ENCODE data around the gene MBNL3. TPM values are rescaled to one million over a fixed set of nuclear protein-coding genes. Genes with fewer than 3 reads are reported as not detected.

The MBNL3 gene
- total RNA-seq, 1 experiment from 2014 or later: 195 TPM

DNA sequence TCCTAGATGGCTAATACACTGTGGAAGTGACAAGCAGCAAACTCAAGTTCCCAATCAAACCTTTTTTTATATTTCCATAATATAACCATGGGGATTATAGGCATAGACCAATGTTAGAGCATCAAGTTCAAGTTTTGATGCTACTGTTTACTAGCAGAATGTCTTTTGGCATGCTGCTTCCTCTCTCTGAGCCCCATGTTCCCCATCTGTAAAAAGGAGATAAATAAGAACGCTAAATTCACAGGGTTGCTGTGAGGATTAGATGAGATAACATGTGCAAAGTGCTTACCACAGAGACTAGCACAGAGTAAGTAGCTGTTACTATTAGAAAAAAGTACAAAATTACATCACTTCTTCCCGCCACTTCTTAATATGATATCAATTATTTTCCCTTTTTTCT lies 18.0 kb downstream of the MBNL3 start:
- no peak for DNase-seq
- Histone ChIP-seq H3K4me1 (no peaks in the 10 kb centered on the region), H3K27me3 (replicated peaks; ENCODE audit: control insufficient read depth, insufficient read depth, low read length) (no peaks in the 10 kb centered on the region), H3K36me3 (ENCODE audit: control insufficient read depth, insufficient read depth, low read length) (no peaks in the 10 kb centered on the region), H3K9me3 (no peaks in the 10 kb centered on the region), H3K4me3 (ENCODE audit: low read depth, low read length) (no peak overlapping the region)
- Mint-ChIP-seq H3K9me3 (ENCODE audit: unreplicated experiment) (no peaks in the 10 kb centered on the region), H3K36me3 (ENCODE audit: insufficient read depth, unreplicated experiment) (no peaks in the 10 kb centered on the region), H3K4me1 (ENCODE audit: low read depth, unreplicated experiment) (peaks cover 11% of the 10 kb centered on the region), H3K27me3 (ENCODE audit: insufficient read depth, unreplicated experiment) (no peaks in the 10 kb centered on the region), H3K4me3 (ENCODE audit: unreplicated experiment) (no peak overlapping the region), H3K27ac (ENCODE audit: unreplicated experiment) (no peak overlapping the region)
- TF ChIP-seq, protein P1, sequence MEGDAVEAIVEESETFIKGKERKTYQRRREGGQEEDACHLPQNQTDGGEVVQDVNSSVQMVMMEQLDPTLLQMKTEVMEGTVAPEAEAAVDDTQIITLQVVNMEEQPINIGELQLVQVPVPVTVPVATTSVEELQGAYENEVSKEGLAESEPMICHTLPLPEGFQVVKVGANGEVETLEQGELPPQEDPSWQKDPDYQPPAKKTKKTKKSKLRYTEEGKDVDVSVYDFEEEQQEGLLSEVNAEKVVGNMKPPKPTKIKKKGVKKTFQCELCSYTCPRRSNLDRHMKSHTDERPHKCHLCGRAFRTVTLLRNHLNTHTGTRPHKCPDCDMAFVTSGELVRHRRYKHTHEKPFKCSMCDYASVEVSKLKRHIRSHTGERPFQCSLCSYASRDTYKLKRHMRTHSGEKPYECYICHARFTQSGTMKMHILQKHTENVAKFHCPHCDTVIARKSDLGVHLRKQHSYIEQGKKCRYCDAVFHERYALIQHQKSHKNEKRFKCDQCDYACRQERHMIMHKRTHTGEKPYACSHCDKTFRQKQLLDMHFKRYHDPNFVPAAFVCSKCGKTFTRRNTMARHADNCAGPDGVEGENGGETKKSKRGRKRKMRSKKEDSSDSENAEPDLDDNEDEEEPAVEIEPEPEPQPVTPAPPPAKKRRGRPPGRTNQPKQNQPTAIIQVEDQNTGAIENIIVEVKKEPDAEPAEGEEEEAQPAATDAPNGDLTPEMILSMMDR (IDR thresholded peaks at IDR 0.05; ENCODE audit: insufficient read depth in 1 of 2, low read depth in 1 of 2, low read length in 1 of 2, severe bottlenecking in 1 of 2, unreplicated experiment in 1 of 2): no peak
- ChIA-PET POLR2A (no interaction called here), CTCF (no interaction called here)
- intact Hi-C loops (cut with micrococcal nuclease; ENCODE audit: unreplicated experiment): no loop called here
- BruUV-seq (replicated peaks): no TSS peak

DNA sequence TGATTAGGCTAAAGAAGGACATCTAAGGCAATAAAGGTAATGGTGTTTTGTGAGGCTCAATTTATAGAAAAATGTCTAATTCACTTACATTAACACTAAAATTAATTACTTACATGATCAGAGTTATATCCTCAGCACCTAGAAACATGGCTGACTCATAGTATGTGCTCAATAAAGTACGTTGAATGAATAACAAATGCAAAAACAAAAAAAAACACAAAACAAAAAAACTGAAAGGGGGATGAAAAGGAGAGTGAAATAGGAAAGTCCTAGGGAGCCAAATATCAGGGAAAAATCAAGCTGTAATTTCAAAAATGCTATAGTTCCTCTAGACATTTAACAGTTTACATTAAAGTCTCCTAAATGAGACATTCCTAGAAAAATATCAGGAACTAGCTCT lies 18.7 kb downstream of the MBNL3 start:
- no peak overlapping the region for H3K4me3 Mint-ChIP-seq (ENCODE audit: unreplicated experiment)
- no TSS peak for BruUV-seq (replicated peaks)
- no peak for DNase-seq
- H3K4me3 ChIP-seq (ENCODE audit: low read depth, low read length): no peak overlapping the region
- TF ChIP-seq, protein P1 (IDR thresholded peaks at IDR 0.05; ENCODE audit: insufficient read depth in 1 of 2, low read depth in 1 of 2, low read length in 1 of 2, severe bottlenecking in 1 of 2, unreplicated experiment in 1 of 2): no peak
- no peaks in the 10 kb centered on the region for H3K27me3 Mint-ChIP-seq (ENCODE audit: insufficient read depth, unreplicated experiment)
- intact Hi-C loops (cut with micrococcal nuclease; ENCODE audit: unreplicated experiment): no loop called here
- H3K9me3 Mint-ChIP-seq (ENCODE audit: unreplicated experiment): no peaks in the 10 kb centered on the region
- H3K9me3 ChIP-seq: no peaks in the 10 kb centered on the region
- ChIA-PET POLR2A (no interaction called here), CTCF (no interaction called here)
- H3K36me3 ChIP-seq (ENCODE audit: control insufficient read depth, insufficient read depth, low read length): no peaks in the 10 kb centered on the region
- H3K4me1 ChIP-seq: no peaks in the 10 kb centered on the region
- no peaks in the 10 kb centered on the region for H3K27me3 ChIP-seq (replicated peaks; ENCODE audit: control insufficient read depth, insufficient read depth, low read length)
- peaks cover 9% of the 10 kb centered on the region for H3K4me1 Mint-ChIP-seq (ENCODE audit: low read depth, unreplicated experiment)
- H3K27ac Mint-ChIP-seq (ENCODE audit: unreplicated experiment): no peak overlapping the region
- no peaks in the 10 kb centered on the region for H3K36me3 Mint-ChIP-seq (ENCODE audit: insufficient read depth, unreplicated experiment)

DNA sequence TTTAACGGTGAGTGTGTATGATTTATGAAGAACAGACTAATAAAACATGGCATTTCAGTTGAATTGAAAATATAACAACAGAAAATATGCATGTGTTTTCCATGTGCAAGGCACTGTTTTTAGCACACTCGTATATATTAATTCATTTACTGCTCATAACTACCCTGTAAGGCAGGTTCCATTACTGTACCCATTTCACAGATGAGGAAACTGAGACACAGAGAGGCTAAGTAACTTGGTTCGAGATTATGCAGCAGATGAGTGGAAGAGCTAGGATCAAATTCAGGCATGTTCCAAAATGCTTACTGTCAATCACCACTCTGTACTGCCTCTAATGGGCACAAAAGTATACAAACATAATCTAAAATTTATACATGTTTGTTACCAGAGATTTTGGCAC lies 20.4 kb downstream of the MBNL3 start:
- Mint-ChIP-seq H3K27me3 (ENCODE audit: insufficient read depth, unreplicated experiment) (no peaks in the 10 kb centered on the region), H3K27ac (ENCODE audit: unreplicated experiment) (no peak overlapping the region), H3K4me1 (ENCODE audit: low read depth, unreplicated experiment) (no peaks in the 10 kb centered on the region), H3K9me3 (ENCODE audit: unreplicated experiment) (no peaks in the 10 kb centered on the region), H3K36me3 (ENCODE audit: insufficient read depth, unreplicated experiment) (no peaks in the 10 kb centered on the region), H3K4me3 (ENCODE audit: unreplicated experiment) (no peak overlapping the region)
- Histone ChIP-seq H3K4me1 (no peaks in the 10 kb centered on the region), H3K36me3 (ENCODE audit: control insufficient read depth, insufficient read depth, low read length) (no peaks in the 10 kb centered on the region), H3K4me3 (ENCODE audit: low read depth, low read length) (no peak overlapping the region), H3K27me3 (replicated peaks; ENCODE audit: control insufficient read depth, insufficient read depth, low read length) (no peaks in the 10 kb centered on the region), H3K9me3 (no peaks in the 10 kb centered on the region)
- BruUV-seq (replicated peaks): no TSS peak
- intact Hi-C loops (cut with micrococcal nuclease; ENCODE audit: unreplicated experiment): no loop called here
- TF ChIP-seq, protein P1 (IDR thresholded peaks at IDR 0.05; ENCODE audit: insufficient read depth in 1 of 2, low read depth in 1 of 2, low read length in 1 of 2, severe bottlenecking in 1 of 2, unreplicated experiment in 1 of 2): no peak
- no peak for DNase-seq
- CTCF ChIA-PET: interaction anchor here (1.0 kb wide), 1 partner anchor 146 kb away, joined by 3 read pairs; no protein-coding TSS in a partner anchor
- POLR2A ChIA-PET: no interaction called here

Measured in Caco-2 (cell line).